GM10847 (cell line): Measurements from ENCODE around the gene ASB7.

Experiments used
- POLR2A ChIP-seq: IDR thresholded peaks from 2 replicates; pipeline ENCODE4 v1.6.1; 2011; ENCODE audit not compliant: insufficient read length; ENCODE audit errors: extremely low read depth

The ASB7 gene

GRCh38 chr15:100588638-100589242, 13.6 kb upstream of the ASB7 start:
- no peak for TF ChIP-seq POLR2A

- TF ChIP-seq POLR2A, result no peak
Observed at GRCh38 chr15:100591835-100592234, 10.6 kb upstream of the ASB7 start.

- TF ChIP-seq POLR2A, result no peak
Observed at GRCh38 chr15:100592898-100593297, 9.5 kb upstream of the ASB7 start.

GRCh38 chr15:100593431-100593830, 9.0 kb upstream of the ASB7 start:
- no peak for TF ChIP-seq POLR2A

GRCh38 chr15:100595964-100596363, 6.4 kb upstream of the ASB7 start:
- no peak for TF ChIP-seq POLR2A

GRCh38 chr15:100596792-100597191, 5.6 kb upstream of the ASB7 start:
- TF ChIP-seq POLR2A, result no peak

GRCh38 chr15:100597862-100598261, 4.5 kb upstream of the ASB7 start:
- TF ChIP-seq POLR2A, result no peak

- no peak for TF ChIP-seq POLR2A
Observed at GRCh38 chr15:100598655-100599054, 3.7 kb upstream of the ASB7 start.

- TF ChIP-seq POLR2A, result no peak
Observed at GRCh38 chr15:100601163-100601562, 1.2 kb upstream of the ASB7 start.

GRCh38 chr15:100601617-100602063, 749 bp upstream of the ASB7 start:
- no peak for TF ChIP-seq POLR2A

GRCh38 chr15:100602823-100603393, 519 bp downstream of the ASB7 start:
- TF ChIP-seq POLR2A, result no peak

- no peak for TF ChIP-seq POLR2A
Observed at GRCh38 chr15:100612539-100612938, 10.2 kb downstream of the ASB7 start.

- no peak for TF ChIP-seq POLR2A
Observed at GRCh38 chr15:100613208-100613607, 10.8 kb downstream of the ASB7 start.

- TF ChIP-seq POLR2A, result no peak
Observed at GRCh38 chr15:100614336-100614735, 11.9 kb downstream of the ASB7 start.

- TF ChIP-seq POLR2A, result no peak
Observed at GRCh38 chr15:100614918-100615317, 12.5 kb downstream of the ASB7 start.

- no peak for TF ChIP-seq POLR2A
Observed at GRCh38 chr15:100615801-100616200, 13.4 kb downstream of the ASB7 start.

GRCh38 chr15:100616700-100617099, 14.3 kb downstream of the ASB7 start:
- no peak for TF ChIP-seq POLR2A
